Measurements from ENCODE around the gene ANLN. TPM values are rescaled to one million over a fixed set of nuclear protein-coding genes. Genes with fewer than 3 reads are reported as not detected.

Gene ANLN
- total RNA-seq, 1 experiment from 2014 or later, result 81.1 TPM

DNA sequence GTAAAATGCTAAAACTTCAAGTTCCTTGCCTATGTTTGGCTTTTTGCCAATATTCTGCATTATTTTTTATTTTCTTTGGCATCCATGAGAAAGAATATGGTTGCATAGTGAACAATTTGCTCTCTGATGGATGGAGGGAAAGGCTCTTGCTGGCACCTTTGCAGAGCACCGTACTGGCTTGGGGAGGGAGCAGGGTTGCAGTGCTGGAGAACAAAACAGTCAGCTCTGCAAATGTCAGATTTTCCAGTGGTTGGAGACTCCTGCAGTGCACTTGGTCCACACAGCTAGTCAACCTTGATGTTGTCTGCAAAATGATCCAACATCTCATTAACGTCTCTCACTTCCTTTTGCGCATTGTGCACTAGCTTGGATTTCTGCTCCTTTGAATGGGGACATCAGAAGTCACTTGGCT is 100.8 kb downstream of the ANLN start (continued):
- TF ChIP-seq, protein P1, sequence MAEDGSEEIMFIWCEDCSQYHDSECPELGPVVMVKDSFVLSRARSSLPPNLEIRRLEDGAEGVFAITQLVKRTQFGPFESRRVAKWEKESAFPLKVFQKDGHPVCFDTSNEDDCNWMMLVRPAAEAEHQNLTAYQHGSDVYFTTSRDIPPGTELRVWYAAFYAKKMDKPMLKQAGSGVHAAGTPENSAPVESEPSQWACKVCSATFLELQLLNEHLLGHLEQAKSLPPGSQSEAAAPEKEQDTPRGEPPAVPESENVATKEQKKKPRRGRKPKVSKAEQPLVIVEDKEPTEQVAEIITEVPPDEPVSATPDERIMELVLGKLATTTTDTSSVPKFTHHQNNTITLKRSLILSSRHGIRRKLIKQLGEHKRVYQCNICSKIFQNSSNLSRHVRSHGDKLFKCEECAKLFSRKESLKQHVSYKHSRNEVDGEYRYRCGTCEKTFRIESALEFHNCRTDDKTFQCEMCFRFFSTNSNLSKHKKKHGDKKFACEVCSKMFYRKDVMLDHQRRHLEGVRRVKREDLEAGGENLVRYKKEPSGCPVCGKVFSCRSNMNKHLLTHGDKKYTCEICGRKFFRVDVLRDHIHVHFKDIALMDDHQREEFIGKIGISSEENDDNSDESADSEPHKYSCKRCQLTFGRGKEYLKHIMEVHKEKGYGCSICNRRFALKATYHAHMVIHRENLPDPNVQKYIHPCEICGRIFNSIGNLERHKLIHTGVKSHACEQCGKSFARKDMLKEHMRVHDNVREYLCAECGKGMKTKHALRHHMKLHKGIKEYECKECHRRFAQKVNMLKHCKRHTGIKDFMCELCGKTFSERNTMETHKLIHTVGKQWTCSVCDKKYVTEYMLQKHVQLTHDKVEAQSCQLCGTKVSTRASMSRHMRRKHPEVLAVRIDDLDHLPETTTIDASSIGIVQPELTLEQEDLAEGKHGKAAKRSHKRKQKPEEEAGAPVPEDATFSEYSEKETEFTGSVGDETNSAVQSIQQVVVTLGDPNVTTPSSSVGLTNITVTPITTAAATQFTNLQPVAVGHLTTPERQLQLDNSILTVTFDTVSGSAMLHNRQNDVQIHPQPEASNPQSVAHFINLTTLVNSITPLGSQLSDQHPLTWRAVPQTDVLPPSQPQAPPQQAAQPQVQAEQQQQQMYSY (CRISPR knock-in tag; IDR thresholded peaks at IDR 0.05), result no peak

GRCh38 chr7:36491317-36491716 is 101.7 kb downstream of the ANLN start:
- CTCF ChIA-PET, result interaction anchor here (3.7 kb wide), 1 partner anchor 707 kb away, joined by 11 read pairs; no protein-coding TSS in a partner anchor
- ATAC-seq (no peak), DNase-seq (ENCODE audit: low spot score) (no peak)
- Mint-ChIP-seq H3K27me3 (ENCODE audit: low read depth) (no peaks in the 10 kb centered on the region), H3K27ac (no peak overlapping the region), H3K4me3 (no peak overlapping the region), H3K36me3 (peaks cover 12% of the 10 kb centered on the region), H3K9me3 (peaks cover 19% of the 10 kb centered on the region), H3K4me1 (no peaks in the 10 kb centered on the region)
- TF ChIP-seq IRF2 (CRISPR knock-in tag; IDR thresholded peaks at IDR 0.05; ENCODE audit: borderline replicate concordance, low read depth) (no peak), AFF4 (CRISPR knock-in tag; IDR thresholded peaks at IDR 0.05; ENCODE audit: borderline replicate concordance) (no peak), ZNF423 (CRISPR knock-in tag; IDR thresholded peaks at IDR 0.05) (no peak), AR (CRISPR knock-in tag; IDR thresholded peaks at IDR 0.05) (no peak), TP53 (CRISPR knock-in tag; IDR thresholded peaks at IDR 0.05) (no peak), ZNF263 (CRISPR knock-in tag; IDR thresholded peaks at IDR 0.05; ENCODE audit: low read depth) (no peak), ZNF138 (CRISPR knock-in tag; conservative IDR thresholded peaks at IDR 0.05) (no peak)
- TF ChIP-seq, protein P2, sequence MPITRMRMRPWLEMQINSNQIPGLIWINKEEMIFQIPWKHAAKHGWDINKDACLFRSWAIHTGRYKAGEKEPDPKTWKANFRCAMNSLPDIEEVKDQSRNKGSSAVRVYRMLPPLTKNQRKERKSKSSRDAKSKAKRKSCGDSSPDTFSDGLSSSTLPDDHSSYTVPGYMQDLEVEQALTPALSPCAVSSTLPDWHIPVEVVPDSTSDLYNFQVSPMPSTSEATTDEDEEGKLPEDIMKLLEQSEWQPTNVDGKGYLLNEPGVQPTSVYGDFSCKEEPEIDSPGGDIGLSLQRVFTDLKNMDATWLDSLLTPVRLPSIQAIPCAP (CRISPR knock-in tag; IDR thresholded peaks at IDR 0.05), result no peak
- TF ChIP-seq, protein P1 (CRISPR knock-in tag; IDR thresholded peaks at IDR 0.05), result no peak
- POLR2A ChIA-PET, result no interaction called here

Measured in WTC11 (cell line).